ENCODE results near the gene SH3BP1. TPM values are rescaled to one million over a fixed set of nuclear protein-coding genes. Genes with fewer than 3 reads are reported as not detected.

SH3BP1 gene
- total and polyA plus RNA-seq, 2 of the 13 experiments (the other 11 are each of a cell fraction or from before 2014, with no cell fraction given) = 8.4 to 18.5 TPM

DNA sequence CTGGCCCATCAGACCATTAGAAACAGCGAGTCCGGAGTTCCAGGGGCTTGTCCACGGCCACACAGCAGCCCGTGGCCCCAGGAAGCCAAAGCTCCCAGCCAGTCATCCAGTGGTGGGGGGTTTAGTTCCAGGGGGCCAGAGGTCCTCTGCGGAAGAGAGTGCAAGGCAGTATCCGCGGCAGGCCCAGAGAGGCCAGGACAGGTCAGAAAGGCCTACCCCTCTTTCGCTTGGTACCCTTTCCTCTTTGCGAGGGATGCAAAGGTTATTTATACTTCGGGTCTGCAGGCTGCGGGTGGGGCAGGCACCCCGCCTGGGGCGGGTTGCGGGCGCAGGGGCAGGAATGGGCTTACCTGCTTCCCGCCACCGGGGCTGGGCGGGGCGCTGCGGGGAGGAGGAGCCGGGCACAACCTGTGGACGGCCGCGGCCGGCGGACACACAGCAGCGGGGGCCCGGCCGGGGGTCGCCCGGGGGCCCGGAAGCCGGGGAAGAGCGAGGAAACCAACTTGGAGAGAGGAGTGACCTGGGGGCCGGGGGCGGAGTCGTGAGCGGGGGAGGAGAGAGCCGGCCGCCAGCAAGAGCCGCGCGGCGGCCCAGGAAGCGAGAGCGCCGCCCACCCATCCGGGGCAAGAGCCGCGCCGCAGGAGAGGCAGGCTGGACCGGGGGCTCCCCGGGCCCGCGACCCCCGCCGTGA, at the start of gene SH3BP1 (continued):
- TF ChIP-seq, protein P1, sequence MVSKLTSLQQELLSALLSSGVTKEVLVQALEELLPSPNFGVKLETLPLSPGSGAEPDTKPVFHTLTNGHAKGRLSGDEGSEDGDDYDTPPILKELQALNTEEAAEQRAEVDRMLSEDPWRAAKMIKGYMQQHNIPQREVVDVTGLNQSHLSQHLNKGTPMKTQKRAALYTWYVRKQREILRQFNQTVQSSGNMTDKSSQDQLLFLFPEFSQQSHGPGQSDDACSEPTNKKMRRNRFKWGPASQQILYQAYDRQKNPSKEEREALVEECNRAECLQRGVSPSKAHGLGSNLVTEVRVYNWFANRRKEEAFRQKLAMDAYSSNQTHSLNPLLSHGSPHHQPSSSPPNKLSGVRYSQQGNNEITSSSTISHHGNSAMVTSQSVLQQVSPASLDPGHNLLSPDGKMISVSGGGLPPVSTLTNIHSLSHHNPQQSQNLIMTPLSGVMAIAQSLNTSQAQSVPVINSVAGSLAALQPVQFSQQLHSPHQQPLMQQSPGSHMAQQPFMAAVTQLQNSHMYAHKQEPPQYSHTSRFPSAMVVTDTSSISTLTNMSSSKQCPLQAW (CRISPR knock-in tag; IDR thresholded peaks at IDR 0.05) = no peak; the same call in 1 of the 2 replicates
- TF ChIP-seq HNRNPUL1 (IDR thresholded peaks at IDR 0.05; ENCODE audit: low read depth, low read length) (no peak), SOX5 (CRISPR knock-in tag; IDR thresholded peaks at IDR 0.05; ENCODE audit: borderline replicate concordance) (no peak), TCF7L2 (IDR thresholded peaks at IDR 0.05; ENCODE audit: low read depth, low read length) (no peak), RORA (CRISPR knock-in tag; IDR thresholded peaks at IDR 0.05) (no peak), ZNF768 (CRISPR knock-in tag; IDR thresholded peaks at IDR 0.05) (peak; percentile 67; the same call in 1 of the 2 replicates), ETV5 (CRISPR knock-in tag; IDR thresholded peaks at IDR 0.05; ENCODE audit: borderline replicate concordance) (no peak; the same call in 1 of the 2 replicates), ZNF557 (CRISPR knock-in tag; IDR thresholded peaks at IDR 0.05) (no peak), DRAP1 (CRISPR knock-in tag; IDR thresholded peaks at IDR 0.05) (no peak), FOXO1 (CRISPR knock-in tag; IDR thresholded peaks at IDR 0.05) (no peak), DMAP1 (CRISPR knock-in tag; IDR thresholded peaks at IDR 0.05) (no peak), THRA (CRISPR knock-in tag; IDR thresholded peaks at IDR 0.05; ENCODE audit: borderline replicate concordance) (no peak), DR1 (CRISPR knock-in tag; IDR thresholded peaks at IDR 0.05) (no peak), ZNF512B (CRISPR knock-in tag; IDR thresholded peaks at IDR 0.05; ENCODE audit: borderline replicate concordance) (no peak), KLF9 (CRISPR knock-in tag; IDR thresholded peaks at IDR 0.05; ENCODE audit: low read depth) (no peak), WIZ (CRISPR knock-in tag; IDR thresholded peaks at IDR 0.05) (no peak), DNMT1 (CRISPR knock-in tag; IDR thresholded peaks at IDR 0.05) (0 out of 2 replicates have a peak, but pooled peaks have one; percentile 57), ELF3 (CRISPR knock-in tag; IDR thresholded peaks at IDR 0.05) (no peak)
- TF ChIP-seq, protein P2, sequence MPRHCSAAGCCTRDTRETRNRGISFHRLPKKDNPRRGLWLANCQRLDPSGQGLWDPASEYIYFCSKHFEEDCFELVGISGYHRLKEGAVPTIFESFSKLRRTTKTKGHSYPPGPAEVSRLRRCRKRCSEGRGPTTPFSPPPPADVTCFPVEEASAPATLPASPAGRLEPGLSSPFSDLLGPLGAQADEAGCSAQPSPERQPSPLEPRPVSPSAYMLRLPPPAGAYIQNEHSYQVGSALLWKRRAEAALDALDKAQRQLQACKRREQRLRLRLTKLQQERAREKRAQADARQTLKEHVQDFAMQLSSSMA (CRISPR knock-in tag; IDR thresholded peaks at IDR 0.05) = no peak
- TF ChIP-seq, protein P3, sequence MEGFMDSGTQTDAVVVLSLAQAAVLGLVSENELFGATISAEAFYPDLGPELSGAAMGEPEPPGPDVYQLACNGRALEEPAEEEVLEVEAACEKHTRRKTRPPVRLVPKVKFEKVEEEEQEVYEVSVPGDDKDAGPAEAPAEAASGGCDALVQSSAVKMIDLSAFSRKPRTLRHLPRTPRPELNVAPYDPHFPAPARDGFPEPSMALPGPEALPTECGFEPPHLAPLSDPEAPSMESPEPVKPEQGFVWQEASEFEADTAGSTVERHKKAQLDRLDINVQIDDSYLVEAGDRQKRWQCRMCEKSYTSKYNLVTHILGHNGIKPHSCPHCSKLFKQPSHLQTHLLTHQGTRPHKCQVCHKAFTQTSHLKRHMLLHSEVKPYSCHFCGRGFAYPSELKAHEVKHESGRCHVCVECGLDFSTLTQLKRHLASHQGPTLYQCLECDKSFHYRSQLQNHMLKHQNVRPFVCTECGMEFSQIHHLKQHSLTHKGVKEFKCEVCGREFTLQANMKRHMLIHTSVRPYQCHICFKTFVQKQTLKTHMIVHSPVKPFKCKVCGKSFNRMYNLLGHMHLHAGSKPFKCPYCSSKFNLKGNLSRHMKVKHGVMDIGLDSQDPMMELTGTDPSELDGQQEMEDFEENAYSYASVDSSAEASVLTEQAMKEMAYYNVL (CRISPR knock-in tag; IDR thresholded peaks at IDR 0.05; ENCODE audit: borderline replicate concordance) = no peak

All from HepG2 (cell line).